Pancreas (tissue), 10 donors: Measurements from ENCODE around the gene PARM1. TPM values are rescaled to one million over a fixed set of nuclear protein-coding genes. Genes with fewer than 3 reads are reported as not detected.

Experiments
- ATAC-seq, 4 donors: fragments of 200-7000 bp; cut with Tn5 transposase; one replicate each; pipeline versions ENCODE4 v1.8.0 to v1.9.1; 2020; ENCODE audit warnings: mild to moderate bottlenecking in 4 of 4, moderate library complexity in 4 of 4
- DNase-seq, 6 donors: peaks; one replicate each; pipeline ENCODE4 v3.0.0-alpha.2; 2020
- FAIRE-seq: peaks from 2 replicates; lab custom pipeline; 2012; peaks lifted over from hg19 to GRCh38; lab: Jason Lieb, UNC
- H3K27ac ChIP-seq, 4 donors: fragments of 200-600 bp; sonication (generic); 1 replicate in 3 of 4; 2 replicates in 1 of 4; pipeline versions ENCODE4 v1.5.0 to v1.8.0; 2020
- H3K27me3 ChIP-seq, 4 donors: fragments of 200-600 bp; one replicate each; pipeline ENCODE4 v1.8.0; 2021
- H3K36me3 ChIP-seq, 3 donors: fragments of 200-600 bp; sonication (generic) in 1 of 3; one replicate each; pipeline versions ENCODE4 v1.5.0 to v1.8.0; 2020 to 2021
- H3K4me1 ChIP-seq, 3 donors: fragments of 200-600 bp; one replicate each; pipeline ENCODE4 v1.8.0; 2021
- H3K4me3 ChIP-seq, 4 donors: fragments of 200-600 bp; sonication (generic) in 2 of 4; one replicate each; pipeline versions ENCODE4 v1.5.0 to v1.8.0; 2020 to 2021
- H3K9me3 ChIP-seq, 4 donors: fragments of 200-600 bp; one replicate each; pipeline ENCODE4 v1.8.0; 2021
- WGBS, 2 donors: extraction: QIAGEN DNeasy Blood & Tissue Kit; methylation state at CpG; one replicate each; pipeline ENCODE4 v1.1.7; 2013; 5-methylcytosine and 5-hydroxymethylcytosine counted together
- intact Hi-C, 3 donors: fragments of 100-400 bp; cut with DNase I; formaldehyde crosslinking; loops; one replicate each; pipeline versions ENCODE4 v1.11.1 to v1.14.2; 2022
- polyA plus RNA-seq, 2 donors: library from polyadenylated mRNA; stranded (reverse); fragments of 200-250 nt; gene quantifications; one replicate each; pipeline ENCODE4 v1.2.3, GENCODE V29; 2013
- total RNA-seq, 6 donors: library from RNA; stranded (reverse); fragmentation: NEBNext Ultra II Directional in 4 of 6; extraction: Animal tissue kit (Norgen Biotek cat#: 25700) in 4 of 6; gene quantifications; one replicate each; pipeline versions ENCODE4 v1.2.1 to v1.2.4, GENCODE V29; 2021 to 2023
- TF ChIP-seq, protein P1 (sequence below), 4 donors: fragments of 200-600 bp; sonication (generic) in 3 of 4; IDR thresholded peaks; one replicate each; pipeline versions ENCODE4 v1.5.0 to v1.8.0; 2021; ENCODE audit warnings: antibody characterized with exemption in 4 of 4
- donor health status: healthy with polysubstance abuse.
- donor health status: DM: no; HTN: no; CAD: no; lungs with moderate emphysema.
- donor health status: DM: no; HTN: no; CAD: no.
- donor health status: control.
- donor health status: control.
- donor health status: Bipolar disorder and iron deficiency.
- donor health status: DM: yes; HTN: yes; CAD: no.
- donor health status: DM: no; HTN: no; CAD: no.
- donor health status: DM: no; HTN: no; CAD: no.
- donor health status: DM: yes; HTN: yes; CAD: no.

The PARM1 gene
- total and polyA plus RNA-seq, 8 donors, result 8.3 to 29.7 (median 24.5) TPM

DNA sequence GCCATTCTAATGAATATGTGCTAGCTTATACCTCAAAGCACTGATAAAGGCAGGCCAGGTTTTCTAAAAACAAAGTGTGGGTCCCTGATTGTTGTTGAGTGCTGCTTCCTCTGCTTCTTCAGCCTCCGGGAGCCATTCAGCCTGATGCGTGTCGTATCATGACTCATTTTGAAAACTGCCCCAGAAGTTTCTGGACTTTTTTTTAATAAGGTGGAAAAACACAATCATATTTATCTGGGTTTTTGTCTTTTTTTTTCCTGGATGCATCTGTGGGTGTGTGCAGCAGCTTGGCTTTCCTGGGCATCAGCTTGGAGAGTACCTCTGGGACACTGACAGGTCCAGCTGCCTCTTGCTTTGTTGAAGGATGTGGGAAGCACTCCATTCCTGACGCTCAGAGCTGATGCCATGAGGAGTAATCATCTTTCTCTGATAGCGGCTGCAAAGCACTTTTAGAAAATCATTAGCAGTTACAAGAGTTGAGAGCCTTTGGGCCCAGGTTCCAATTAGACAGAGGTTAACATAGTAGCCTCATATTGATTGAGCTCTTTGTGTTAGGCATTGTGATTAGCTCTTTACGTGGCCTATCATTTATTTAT lies 66.9 kb downstream of the PARM1 start:
- no peak for DNase-seq
- intact Hi-C loops, result no loop called here

DNA sequence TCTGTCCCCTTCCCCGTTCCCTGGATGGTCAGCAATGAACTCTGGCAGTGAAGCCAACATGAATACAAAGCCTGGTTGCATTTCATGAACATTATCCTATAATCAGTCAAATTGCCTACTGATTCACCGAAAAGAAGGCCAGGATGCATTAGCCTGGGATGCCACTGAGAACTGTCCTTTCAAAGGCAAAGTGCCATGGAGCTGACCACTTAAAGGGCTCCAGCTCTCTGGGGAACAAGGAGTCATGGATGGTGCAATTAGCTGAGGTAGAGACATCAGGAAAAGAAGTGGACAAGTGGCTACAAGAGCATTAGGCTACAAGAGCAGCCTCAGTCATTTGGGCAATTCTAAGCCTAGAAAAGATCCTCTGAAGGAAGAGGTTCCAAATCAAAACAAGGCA lies 69.0 kb downstream of the PARM1 start:
- H3K27me3 ChIP-seq, result no peaks in the 10 kb centered on the region
- peaks cover 6 to 15% (median 12%) of the 10 kb centered on the region in 3 donors for H3K4me1 ChIP-seq
- TF ChIP-seq, protein P1, sequence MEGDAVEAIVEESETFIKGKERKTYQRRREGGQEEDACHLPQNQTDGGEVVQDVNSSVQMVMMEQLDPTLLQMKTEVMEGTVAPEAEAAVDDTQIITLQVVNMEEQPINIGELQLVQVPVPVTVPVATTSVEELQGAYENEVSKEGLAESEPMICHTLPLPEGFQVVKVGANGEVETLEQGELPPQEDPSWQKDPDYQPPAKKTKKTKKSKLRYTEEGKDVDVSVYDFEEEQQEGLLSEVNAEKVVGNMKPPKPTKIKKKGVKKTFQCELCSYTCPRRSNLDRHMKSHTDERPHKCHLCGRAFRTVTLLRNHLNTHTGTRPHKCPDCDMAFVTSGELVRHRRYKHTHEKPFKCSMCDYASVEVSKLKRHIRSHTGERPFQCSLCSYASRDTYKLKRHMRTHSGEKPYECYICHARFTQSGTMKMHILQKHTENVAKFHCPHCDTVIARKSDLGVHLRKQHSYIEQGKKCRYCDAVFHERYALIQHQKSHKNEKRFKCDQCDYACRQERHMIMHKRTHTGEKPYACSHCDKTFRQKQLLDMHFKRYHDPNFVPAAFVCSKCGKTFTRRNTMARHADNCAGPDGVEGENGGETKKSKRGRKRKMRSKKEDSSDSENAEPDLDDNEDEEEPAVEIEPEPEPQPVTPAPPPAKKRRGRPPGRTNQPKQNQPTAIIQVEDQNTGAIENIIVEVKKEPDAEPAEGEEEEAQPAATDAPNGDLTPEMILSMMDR (IDR thresholded peaks at IDR 0.05), result no peak
- no peak overlapping the region for H3K4me3 ChIP-seq
- ATAC-seq (no peak), DNase-seq (no peak), FAIRE-seq (no peak)
- intact Hi-C loops, result no loop called here
- H3K27ac ChIP-seq, result no peak overlapping the region
- 91 to 96% methylated on average over 2 of the region's 2 CpGs for WGBS, 2 donors
- H3K9me3 ChIP-seq, result no peaks in the 10 kb centered on the region
- H3K36me3 ChIP-seq, result no peaks in the 10 kb centered on the region

More for the DNA sequence above, 66.9 kb downstream of the PARM1 start:
- Histone ChIP-seq H3K36me3 (no peaks in the 10 kb centered on the region), H3K27ac (no peak overlapping the region), H3K4me3 (no peak overlapping the region), H3K4me1 (peaks cover 6 to 12% (median 10%) of the 10 kb centered on the region in 3 donors), H3K27me3 (no peaks in the 10 kb centered on the region), H3K9me3 (no peaks in the 10 kb centered on the region)
- FAIRE-seq (no peak), ATAC-seq (no peak)
- 78 to 79% methylated on average over 6 of the region's 6 CpGs for WGBS, 2 donors
- TF ChIP-seq, protein P1 (IDR thresholded peaks at IDR 0.05), result no peak

DNA sequence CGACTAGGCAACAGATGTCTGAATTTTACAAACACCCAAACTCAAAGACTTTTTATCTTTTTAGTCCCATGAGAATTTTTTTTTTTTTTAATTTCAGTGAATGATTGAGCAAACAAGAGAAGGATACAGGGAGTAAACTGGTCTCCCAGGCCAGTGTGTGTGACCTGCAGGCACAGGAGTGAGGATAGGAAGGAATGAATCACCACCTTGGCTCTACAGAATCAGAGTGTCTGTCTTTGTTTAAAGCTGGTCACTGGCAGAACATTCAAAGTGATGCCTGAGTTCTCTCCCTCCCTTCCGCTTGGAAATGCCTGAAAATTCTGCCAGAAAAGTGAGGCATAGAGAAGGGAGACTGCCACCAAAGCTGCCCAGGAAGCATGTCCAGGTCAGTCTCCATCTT lies 69.5 kb downstream of the PARM1 start:
- DNase-seq, result no peak
- ATAC-seq, result peak in 1 of 4 donors; percentile 36
- TF ChIP-seq, protein P1 (IDR thresholded peaks at IDR 0.05), result no peak
- no peak for FAIRE-seq
- no peaks in the 10 kb centered on the region for H3K9me3 ChIP-seq
- H3K4me1 ChIP-seq, result peaks cover 6 to 15% (median 12%) of the 10 kb centered on the region in 3 donors
- 81 to 92% methylated on average over 2 of the region's 2 CpGs for whole genome bisulfite sequencing, 2 donors
- no peaks in the 10 kb centered on the region for H3K36me3 ChIP-seq
- H3K27me3 ChIP-seq, result no peaks in the 10 kb centered on the region
- H3K27ac ChIP-seq, result no peak overlapping the region
- intact Hi-C loops, result no loop called here
- no peak overlapping the region for H3K4me3 ChIP-seq

DNA sequence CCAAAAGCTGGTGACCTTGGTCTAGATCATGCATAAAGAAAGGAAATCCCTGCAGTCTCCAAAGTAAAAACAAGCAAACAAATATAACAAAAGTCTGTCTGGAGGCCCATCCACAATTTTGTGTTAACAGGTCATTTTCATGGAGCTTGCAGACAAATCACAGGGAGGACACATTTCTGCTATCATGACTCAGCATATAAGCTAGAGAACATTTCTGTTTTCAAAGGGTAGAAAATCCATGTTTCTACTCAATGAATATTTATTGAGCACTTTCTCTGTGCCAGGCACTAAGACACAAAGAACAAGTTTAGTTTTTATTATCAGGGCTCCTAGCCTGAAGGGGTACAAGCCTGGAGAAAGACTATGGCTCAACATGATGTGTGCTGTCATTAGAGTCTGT lies 71.1 kb downstream of the PARM1 start:
- Histone ChIP-seq H3K4me1 (peaks cover 6 to 15% (median 12%) of the 10 kb centered on the region in 3 donors), H3K27ac (peak overlapping the region in 2 of 4 donors; percentile 62 to 70), H3K27me3 (no peaks in the 10 kb centered on the region), H3K36me3 (no peaks in the 10 kb centered on the region), H3K9me3 (no peaks in the 10 kb centered on the region), H3K4me3 (no peak overlapping the region)
- intact Hi-C loops, result no loop called here
- FAIRE-seq (no peak), ATAC-seq (peak in 1 of 4 donors; percentile 3), DNase-seq (no peak)
- TF ChIP-seq, protein P1 (IDR thresholded peaks at IDR 0.05), result no peak
